G401.6 (cell line): ENCODE measurements around the gene NRTN.
"Not testable (repeated sequence)": the region's sequence is repeated elsewhere in the genome, so short reads cannot be mapped to it uniquely, and the experiment has no call there.

Source experiments
- FAIRE-seq: peaks from 2 replicates; lab custom pipeline; 2012; peaks lifted over from hg19 to GRCh38; lab: Jason Lieb, UNC

The NRTN gene

GRCh38 chr19:5867201-5868136, 62.6 kb downstream of the NRTN start:
- FAIRE-seq, result no peak

DNA sequence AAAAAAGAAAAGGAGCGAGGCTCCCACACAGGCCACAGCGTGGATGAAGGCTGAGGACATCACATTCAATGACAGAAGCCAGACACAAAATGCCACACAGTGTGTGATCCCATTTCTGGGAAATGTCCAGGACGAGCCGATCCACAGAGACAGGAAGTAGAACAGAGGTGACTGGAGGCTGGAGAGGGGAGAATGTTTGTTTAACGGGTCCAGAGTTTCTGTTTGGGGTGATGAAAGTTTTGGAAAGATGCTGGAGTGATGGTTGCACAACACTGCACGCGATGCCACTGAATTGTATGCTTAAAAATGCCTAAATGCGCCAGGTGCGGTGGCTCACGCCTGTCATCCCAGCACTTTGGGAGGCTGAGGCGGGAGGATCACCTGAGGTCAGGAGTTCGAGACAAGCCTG, 66.1 kb downstream of the NRTN start:
- FAIRE-seq, result no peak

- FAIRE-seq, result no peak
Measured at GRCh38 chr19:5873617-5874199, 68.8 kb downstream of the NRTN start.

- FAIRE-seq, result not testable (repeated sequence)
Measured at GRCh38 chr19:5874496-5874895, 69.6 kb downstream of the NRTN start.

- FAIRE-seq, result no peak
Measured at GRCh38 chr19:5877427-5877826, 72.6 kb downstream of the NRTN start.

- FAIRE-seq, result no peak
Measured at GRCh38 chr19:5877882-5878281, 73.0 kb downstream of the NRTN start.
